ENCODE data around the gene CXCL11.
"Not testable (repeated sequence)": the region's sequence is repeated elsewhere in the genome, so short reads cannot be mapped to it uniquely, and the experiment has no call there.

CXCL11 gene

DNA sequence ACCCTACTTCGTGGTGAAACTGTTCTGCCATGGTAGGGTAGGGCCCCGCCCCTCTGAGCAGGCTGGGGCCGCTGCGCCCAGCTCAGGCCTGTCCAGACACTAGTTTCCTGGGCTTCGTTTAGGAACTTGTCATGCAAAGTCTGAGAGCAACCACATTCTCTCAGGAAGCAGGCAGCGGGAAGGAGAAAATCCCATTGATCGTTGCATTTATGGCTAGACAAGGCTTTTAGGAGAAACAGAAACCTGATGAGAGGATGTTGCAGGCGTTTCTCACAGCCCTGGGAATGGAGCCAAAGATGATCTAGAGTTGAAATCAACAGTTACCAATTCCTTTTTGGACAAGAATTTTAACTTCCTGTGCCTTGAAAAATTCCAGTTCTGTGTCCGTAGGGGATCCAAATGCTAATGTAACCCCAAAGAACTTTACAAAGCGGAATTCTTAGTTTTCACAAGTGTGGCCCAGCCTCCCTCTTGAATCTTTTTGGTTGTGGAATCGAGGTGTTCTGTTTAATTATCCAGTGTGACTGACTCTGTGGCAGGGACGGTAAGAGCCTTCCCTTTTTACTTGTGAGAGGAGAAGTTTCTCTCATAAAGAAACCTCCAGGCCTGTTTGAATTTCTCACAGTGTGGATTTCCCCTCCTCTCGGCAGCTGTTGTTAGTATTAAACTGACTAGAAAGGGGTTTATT, 24.0 kb downstream of the CXCL11 start:
- no peaks in the 10 kb centered on the region for H3K36me3 ChIP-seq (ENCODE audit: control insufficient read depth in 1 of 2, insufficient read depth in 2 of 2, low read length in 2 of 2)
- no peaks in the 10 kb centered on the region for H3K27me3 ChIP-seq (ENCODE audit: low read depth, low read length)
- H3K4me3 ChIP-seq (ENCODE audit: low read depth in 1 of 2, low read length in 2 of 2): peak overlapping the region; percentile 26 to 30
- H3K4me1 ChIP-seq (ENCODE audit: control insufficient read depth in 1 of 2, insufficient read depth in 2 of 2, low read length in 2 of 2): peaks cover 0 to 6% of the 10 kb centered on the region in 2 donors
- no peaks in the 10 kb centered on the region for H3K9me3 ChIP-seq (ENCODE audit: control insufficient read depth in 1 of 2, low read length in 2 of 2)
- H3K27ac ChIP-seq (ENCODE audit: low read length): peak overlapping the region; percentile 80

DNA sequence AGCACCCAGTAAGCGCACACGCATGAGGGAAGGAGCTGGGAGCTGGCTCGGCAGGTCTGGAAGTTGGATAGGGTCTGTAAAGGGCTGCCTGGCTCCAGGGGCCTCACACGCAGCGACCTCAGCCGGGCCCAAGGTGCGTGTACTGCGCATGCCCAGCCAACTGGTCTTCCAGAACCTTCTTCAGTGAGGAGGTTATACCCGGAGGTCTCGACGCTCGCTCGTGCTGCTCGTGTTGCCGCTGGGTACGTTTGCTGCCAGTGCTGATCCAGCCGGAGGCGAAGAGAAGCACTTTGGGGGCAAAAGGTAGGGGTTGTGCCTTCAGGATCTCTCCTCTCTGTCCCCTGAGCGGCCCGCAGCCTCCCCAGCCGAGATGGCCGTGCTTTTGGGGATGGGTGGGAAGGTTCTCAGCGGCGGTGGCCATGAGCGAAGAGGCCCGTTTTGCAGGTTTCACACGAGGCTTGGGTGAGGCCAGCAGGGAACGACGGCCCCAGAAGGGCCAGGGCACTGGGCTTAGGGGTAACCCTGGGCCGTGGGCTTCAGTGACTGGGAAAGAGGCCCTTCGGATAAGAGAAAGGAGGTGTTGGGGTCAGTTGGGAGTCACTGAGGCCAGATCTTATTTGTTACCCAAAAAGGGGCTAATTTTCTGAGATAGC, 24.7 kb downstream of the CXCL11 start:
- Histone ChIP-seq H3K4me3 (ENCODE audit: low read depth in 1 of 2, low read length in 2 of 2) (peak overlapping the region; percentile 26 to 30), H3K36me3 (ENCODE audit: control insufficient read depth in 1 of 2, insufficient read depth in 2 of 2, low read length in 2 of 2) (no peaks in the 10 kb centered on the region), H3K27ac (ENCODE audit: low read length) (peak overlapping the region; percentile 80), H3K4me1 (ENCODE audit: control insufficient read depth in 1 of 2, insufficient read depth in 2 of 2, low read length in 2 of 2) (peaks cover 0 to 6% of the 10 kb centered on the region in 2 donors), H3K9me3 (ENCODE audit: control insufficient read depth in 1 of 2, low read length in 2 of 2) (no peaks in the 10 kb centered on the region), H3K27me3 (ENCODE audit: low read depth, low read length) (no peaks in the 10 kb centered on the region)

GRCh38 chr4:76010576-76010975, 25.3 kb downstream of the CXCL11 start:
- Histone ChIP-seq H3K4me1 (ENCODE audit: control insufficient read depth in 1 of 2, insufficient read depth in 2 of 2, low read length in 2 of 2) (peaks cover 0 to 6% of the 10 kb centered on the region in 2 donors), H3K27ac (ENCODE audit: low read length) (no peak overlapping the region), H3K4me3 (ENCODE audit: low read depth in 1 of 2, low read length in 2 of 2) (no peak overlapping the region), H3K36me3 (ENCODE audit: control insufficient read depth in 1 of 2, insufficient read depth in 2 of 2, low read length in 2 of 2) (no peaks in the 10 kb centered on the region), H3K27me3 (ENCODE audit: low read depth, low read length) (no peaks in the 10 kb centered on the region), H3K9me3 (ENCODE audit: control insufficient read depth in 1 of 2, low read length in 2 of 2) (no peaks in the 10 kb centered on the region)

GRCh38 chr4:76009311-76009710, 26.6 kb downstream of the CXCL11 start:
- Histone ChIP-seq H3K4me3 (ENCODE audit: low read depth in 1 of 2, low read length in 2 of 2) (no peak overlapping the region), H3K27me3 (ENCODE audit: low read depth, low read length) (no peaks in the 10 kb centered on the region), H3K27ac (ENCODE audit: low read length) (no peak overlapping the region), H3K9me3 (ENCODE audit: control insufficient read depth in 1 of 2, low read length in 2 of 2) (no peaks in the 10 kb centered on the region), H3K36me3 (ENCODE audit: control insufficient read depth in 1 of 2, insufficient read depth in 2 of 2, low read length in 2 of 2) (no peaks in the 10 kb centered on the region), H3K4me1 (ENCODE audit: control insufficient read depth in 1 of 2, insufficient read depth in 2 of 2, low read length in 2 of 2) (peaks cover 0 to 6% of the 10 kb centered on the region in 2 donors)

DNA sequence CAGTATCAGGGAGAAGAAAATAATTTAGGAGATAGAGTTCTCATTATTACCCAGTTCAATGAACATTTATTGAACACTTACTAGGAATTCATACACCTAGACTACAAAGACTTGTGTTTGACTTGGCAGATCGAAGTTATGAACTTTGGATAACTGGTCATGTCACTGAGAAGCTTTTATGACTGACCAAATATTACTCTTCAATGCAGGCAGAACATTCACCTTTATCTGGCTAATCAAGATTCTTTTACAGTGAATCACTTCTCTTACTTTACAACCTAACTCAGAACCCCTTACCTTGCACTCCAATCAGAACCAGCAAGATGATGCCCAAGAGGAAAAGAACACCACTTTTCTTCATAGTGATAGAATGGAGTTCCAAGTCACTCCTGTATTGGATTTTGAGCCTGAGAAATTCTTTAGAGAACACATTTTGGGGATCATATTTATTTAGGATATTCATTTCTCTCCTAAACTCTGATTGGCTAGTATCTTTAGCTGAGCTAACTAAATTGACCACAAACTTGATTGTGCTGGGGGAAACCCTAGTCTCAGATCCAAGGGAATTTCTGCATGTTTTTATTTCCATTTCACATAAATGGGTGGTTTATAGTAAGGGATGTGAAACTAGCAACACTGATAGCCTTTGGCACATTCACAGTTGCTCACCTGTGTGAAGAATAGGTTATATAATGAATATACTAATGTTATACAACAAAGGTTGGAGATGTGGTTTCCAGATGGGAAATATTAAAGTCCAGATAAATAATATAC, 28.6 kb downstream of the CXCL11 start, which contains the start of gene CXCL9:
Gene CXCL9 (minus strand): TSS at position 421 of the 774 bp plus-strand sequence. CDS start 60 bp downstream, at position 361.
- H3K36me3 ChIP-seq (ENCODE audit: control insufficient read depth in 1 of 2, insufficient read depth in 2 of 2, low read length in 2 of 2): no peaks in the 10 kb centered on the region
- no peak within 1 kb of the TSS for H3K27ac ChIP-seq (ENCODE audit: low read length)
- H3K4me3 ChIP-seq (ENCODE audit: low read depth in 1 of 2, low read length in 2 of 2): no peak within 1 kb of the TSS

DNA sequence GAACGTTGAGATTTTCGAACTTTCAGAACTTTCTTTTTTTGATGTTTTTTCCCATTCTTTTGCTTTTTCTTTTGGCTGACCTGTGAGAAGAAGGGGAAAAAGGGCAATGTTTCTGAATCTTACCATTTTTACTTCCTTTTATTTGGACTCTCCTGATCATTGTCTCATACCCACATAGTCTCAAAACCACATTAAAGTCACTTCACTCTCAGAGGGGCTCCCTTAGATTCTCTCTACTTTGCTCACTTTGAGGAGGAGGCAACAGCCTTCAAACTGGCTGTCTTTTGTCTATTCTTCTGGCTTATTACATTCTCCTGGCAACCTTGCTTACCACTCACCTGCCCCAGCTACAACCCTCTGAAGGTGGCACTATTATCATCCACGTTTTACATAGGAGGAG, 32.2 kb downstream of the CXCL11 start:
- Histone ChIP-seq H3K36me3 (ENCODE audit: control insufficient read depth in 1 of 2, insufficient read depth in 2 of 2, low read length in 2 of 2) (no peaks in the 10 kb centered on the region), H3K9me3 (ENCODE audit: control insufficient read depth in 1 of 2, low read length in 2 of 2) (no peaks in the 10 kb centered on the region), H3K4me3 (ENCODE audit: low read depth in 1 of 2, low read length in 2 of 2) (no peak overlapping the region), H3K27ac (ENCODE audit: low read length) (no peak overlapping the region), H3K4me1 (ENCODE audit: control insufficient read depth in 1 of 2, insufficient read depth in 2 of 2, low read length in 2 of 2) (no peaks in the 10 kb centered on the region), H3K27me3 (ENCODE audit: low read depth, low read length) (no peaks in the 10 kb centered on the region)

More for the DNA sequence above, 28.6 kb downstream of the CXCL11 start, which contains the start of gene CXCL9:
- H3K4me1 ChIP-seq (ENCODE audit: control insufficient read depth in 1 of 2, insufficient read depth in 2 of 2, low read length in 2 of 2): no peaks in the 10 kb centered on the region
- no peaks in the 10 kb centered on the region for H3K9me3 ChIP-seq (ENCODE audit: control insufficient read depth in 1 of 2, low read length in 2 of 2)
- H3K27me3 ChIP-seq (ENCODE audit: low read depth, low read length): no peaks in the 10 kb centered on the region

- H3K27ac ChIP-seq (ENCODE audit: low read length): no peak overlapping the region
- H3K36me3 ChIP-seq (ENCODE audit: control insufficient read depth in 1 of 2, insufficient read depth in 2 of 2, low read length in 2 of 2): no peaks in the 10 kb centered on the region
- no peaks in the 10 kb centered on the region for H3K27me3 ChIP-seq (ENCODE audit: low read depth, low read length)
- no peak overlapping the region for H3K4me3 ChIP-seq (ENCODE audit: low read depth in 1 of 2, low read length in 2 of 2)
- H3K4me1 ChIP-seq (ENCODE audit: control insufficient read depth in 1 of 2, insufficient read depth in 2 of 2, low read length in 2 of 2): no peaks in the 10 kb centered on the region
- no peaks in the 10 kb centered on the region for H3K9me3 ChIP-seq (ENCODE audit: control insufficient read depth in 1 of 2, low read length in 2 of 2)
Measured at GRCh38 chr4:76003035-76003434, 32.8 kb downstream of the CXCL11 start.

DNA sequence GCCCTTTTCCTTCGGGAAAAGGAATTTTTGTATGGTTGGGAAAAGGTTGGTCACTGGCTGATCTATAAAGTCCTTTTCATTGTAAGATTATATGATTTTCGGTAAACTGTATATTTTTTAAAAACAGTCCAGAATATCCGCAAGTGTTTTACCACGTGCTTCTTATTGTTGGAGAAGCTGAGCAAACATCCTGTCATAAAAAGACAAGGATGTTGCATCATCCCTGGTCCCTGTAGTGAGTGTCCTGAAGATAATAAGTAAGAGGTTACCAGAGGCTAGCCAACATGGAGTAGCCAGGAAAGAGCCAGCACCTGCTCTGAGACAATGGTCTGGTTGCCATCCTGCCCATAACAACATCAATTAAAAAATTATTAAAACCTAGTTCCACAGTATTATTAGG, 33.7 kb downstream of the CXCL11 start:
- H3K27me3 ChIP-seq (ENCODE audit: low read depth, low read length): no peaks in the 10 kb centered on the region
- H3K36me3 ChIP-seq (ENCODE audit: control insufficient read depth in 1 of 2, insufficient read depth in 2 of 2, low read length in 2 of 2): no peaks in the 10 kb centered on the region
- no peaks in the 10 kb centered on the region for H3K9me3 ChIP-seq (ENCODE audit: control insufficient read depth in 1 of 2, low read length in 2 of 2)
- no peaks in the 10 kb centered on the region for H3K4me1 ChIP-seq (ENCODE audit: control insufficient read depth in 1 of 2, insufficient read depth in 2 of 2, low read length in 2 of 2)
- H3K27ac ChIP-seq (ENCODE audit: low read length): no peak overlapping the region
- no peak overlapping the region for H3K4me3 ChIP-seq (ENCODE audit: low read depth in 1 of 2, low read length in 2 of 2)

DNA sequence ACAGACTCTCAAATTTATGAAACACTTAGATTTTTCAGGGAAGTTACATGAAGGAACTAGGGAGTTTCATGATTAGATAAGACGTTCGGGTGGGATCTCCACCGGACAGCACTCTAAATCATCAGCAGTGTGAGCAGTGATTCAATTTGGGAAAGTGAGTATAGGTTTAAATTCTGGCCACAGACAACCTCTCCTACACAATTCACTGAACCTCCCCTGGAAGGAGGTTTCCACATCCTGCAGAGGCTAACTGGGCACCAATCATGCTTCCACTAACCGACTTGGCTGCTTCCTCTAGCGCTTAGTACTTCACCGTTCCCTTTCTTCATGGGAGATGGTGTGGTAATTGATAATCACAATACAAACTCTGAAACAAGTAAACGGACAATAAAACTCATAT, 34.2 kb downstream of the CXCL11 start:
- H3K27me3 ChIP-seq (ENCODE audit: low read depth, low read length): no peaks in the 10 kb centered on the region
- no peaks in the 10 kb centered on the region for H3K4me1 ChIP-seq (ENCODE audit: control insufficient read depth in 1 of 2, insufficient read depth in 2 of 2, low read length in 2 of 2)
- H3K4me3 ChIP-seq (ENCODE audit: low read depth in 1 of 2, low read length in 2 of 2): no peak overlapping the region
- no peak overlapping the region for H3K27ac ChIP-seq (ENCODE audit: low read length)
- no peaks in the 10 kb centered on the region for H3K36me3 ChIP-seq (ENCODE audit: control insufficient read depth in 1 of 2, insufficient read depth in 2 of 2, low read length in 2 of 2)
- no peaks in the 10 kb centered on the region for H3K9me3 ChIP-seq (ENCODE audit: control insufficient read depth in 1 of 2, low read length in 2 of 2)

DNA sequence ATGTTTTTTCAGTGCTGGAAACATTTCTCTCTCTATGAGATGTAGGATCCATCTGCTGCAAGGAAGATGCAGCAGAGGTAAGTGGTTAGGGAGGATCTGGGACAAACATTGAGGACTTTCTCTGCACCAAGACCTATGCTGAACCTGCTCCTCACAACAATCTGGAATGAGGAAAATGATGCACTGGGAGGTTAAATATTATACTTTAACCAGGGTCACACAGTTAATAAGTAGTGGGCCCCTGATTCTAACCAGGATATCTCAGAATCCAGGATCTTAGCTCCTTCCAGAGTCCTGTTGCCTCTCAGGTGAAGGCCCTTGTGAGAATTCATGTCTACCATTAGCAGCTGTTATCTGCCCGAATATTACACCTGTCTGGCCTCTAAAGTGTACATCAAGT, 35.6 kb downstream of the CXCL11 start:
- no peaks in the 10 kb centered on the region for H3K9me3 ChIP-seq (ENCODE audit: control insufficient read depth in 1 of 2, low read length in 2 of 2)
- H3K4me3 ChIP-seq (ENCODE audit: low read depth in 1 of 2, low read length in 2 of 2): no peak overlapping the region
- no peaks in the 10 kb centered on the region for H3K4me1 ChIP-seq (ENCODE audit: control insufficient read depth in 1 of 2, insufficient read depth in 2 of 2, low read length in 2 of 2)
- H3K27ac ChIP-seq (ENCODE audit: low read length): no peak overlapping the region
- no peaks in the 10 kb centered on the region for H3K36me3 ChIP-seq (ENCODE audit: control insufficient read depth in 1 of 2, insufficient read depth in 2 of 2, low read length in 2 of 2)
- no peaks in the 10 kb centered on the region for H3K27me3 ChIP-seq (ENCODE audit: low read depth, low read length)

DNA sequence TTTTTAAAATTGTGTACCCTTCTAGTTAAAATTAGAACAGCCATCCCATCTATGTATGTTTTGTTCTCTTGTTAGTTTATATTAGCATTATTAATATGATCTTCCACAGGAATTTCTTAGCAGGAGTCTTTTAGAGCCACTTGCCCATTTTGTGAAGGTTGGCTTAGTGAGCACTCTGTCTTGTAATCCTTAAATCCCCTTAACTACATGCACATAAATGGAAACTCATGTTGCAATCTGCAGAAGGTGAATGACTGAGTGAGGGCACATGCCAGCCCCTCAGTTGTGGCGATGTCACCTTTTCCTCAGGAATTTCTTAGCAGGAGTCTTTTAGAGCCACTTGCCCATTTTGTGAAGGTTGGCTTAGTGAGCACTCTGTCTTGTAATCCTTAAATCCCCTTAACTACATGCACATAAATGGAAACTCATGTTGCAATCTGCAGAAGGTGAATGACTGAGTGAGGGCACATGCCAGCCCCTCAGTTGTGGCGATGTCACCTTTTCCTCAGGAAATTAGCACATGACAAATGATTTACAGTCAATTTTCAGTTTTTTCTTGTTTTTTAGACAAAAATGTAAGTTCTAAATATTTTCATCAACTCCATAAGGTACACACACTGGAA, 37.2 kb downstream of the CXCL11 start:
- not testable (repeated sequence) for H3K27ac ChIP-seq (ENCODE audit: low read length); H3K9me3 ChIP-seq (ENCODE audit: control insufficient read depth in 1 of 2, low read length in 2 of 2); H3K27me3 ChIP-seq (ENCODE audit: low read depth, low read length); H3K36me3 ChIP-seq (ENCODE audit: control insufficient read depth in 1 of 2, insufficient read depth in 2 of 2, low read length in 2 of 2); H3K4me3 ChIP-seq (ENCODE audit: low read depth in 1 of 2, low read length in 2 of 2); H3K4me1 ChIP-seq (ENCODE audit: control insufficient read depth in 1 of 2, insufficient read depth in 2 of 2, low read length in 2 of 2)

Measured in muscle layer of duodenum (tissue), 2 donors.